COR-L47 (cell line): Measurements from ENCODE around the gene ASPHD1.

ENCODE experiments used
- DNase-seq: peaks from one replicate; lab custom pipeline; 2025; lab: John Stamatoyannopoulos, UW

ASPHD1 gene

GRCh38 chr16:29943846-29944799 lies 43.8 kb downstream of the ASPHD1 start:
- no peak for DNase-seq

GRCh38 chr16:29947897-29948296 lies 47.6 kb downstream of the ASPHD1 start:
- no peak for DNase-seq

- DNase-seq: no peak
Observed at GRCh38 chr16:29950806-29951461, 50.6 kb downstream of the ASPHD1 start.

GRCh38 chr16:29951625-29952365 lies 51.5 kb downstream of the ASPHD1 start:
- DNase-seq: no peak
